ENCODE data around the gene TCERG1L. TPM values are rescaled to one million over a fixed set of nuclear protein-coding genes. Genes with fewer than 3 reads are reported as not detected.

TCERG1L gene
- total and polyA plus RNA-seq, 9 of the 15 experiments (the other 6 are each of a cell fraction or from before 2014, with no cell fraction given), result not detected

DNA sequence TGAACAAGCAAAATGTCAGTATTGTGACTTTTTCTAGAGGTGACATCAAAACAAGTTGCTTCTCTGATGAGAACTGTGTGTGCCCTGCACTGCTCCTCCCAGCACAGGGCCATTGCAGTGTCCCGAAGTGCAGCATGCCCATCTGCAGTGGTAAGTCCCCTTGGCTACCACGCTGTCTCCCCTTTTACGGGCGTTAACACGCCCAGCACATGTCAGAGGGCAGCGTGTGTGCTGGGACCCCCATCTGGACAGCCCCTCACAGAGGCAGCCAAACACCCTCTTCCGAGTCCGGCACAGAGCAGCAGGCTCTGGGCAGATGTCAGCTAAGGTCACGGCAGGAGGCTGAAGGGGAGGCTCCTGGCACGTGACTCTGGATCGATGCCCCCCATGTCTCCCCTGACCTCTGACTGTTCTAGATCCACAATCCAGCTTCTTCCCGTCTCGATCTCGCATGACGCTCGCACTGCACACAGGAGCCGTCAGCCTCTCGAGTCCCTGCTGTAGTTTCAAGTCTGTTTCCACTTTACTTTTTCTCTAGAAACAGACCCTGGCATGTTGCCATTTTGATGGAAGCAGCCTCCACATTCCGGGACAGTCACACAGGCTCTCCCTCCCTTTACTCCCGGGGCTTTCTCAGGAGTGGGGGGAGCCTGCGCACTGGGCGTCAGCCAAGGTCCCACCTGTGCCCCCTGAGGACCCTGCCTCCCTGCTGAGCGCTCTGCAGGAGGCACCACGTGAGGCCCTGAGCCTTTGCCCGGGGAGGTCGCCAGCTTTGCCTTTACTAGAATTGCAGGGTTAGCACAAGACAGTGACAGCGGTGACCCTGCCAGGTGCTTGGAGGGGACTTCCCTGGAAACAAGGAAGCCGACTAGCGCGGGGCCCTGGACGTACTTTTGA lies 133.8 kb downstream of the TCERG1L start:
- Histone ChIP-seq H4K20me1 (replicated peaks; ENCODE audit: control insufficient read depth, insufficient read depth, low read length) (no peaks in the 10 kb centered on the region), H3K27me3 (ENCODE audit: control insufficient read depth in 2 of 2, insufficient read depth in 2 of 2, low read length in 2 of 2) (peaks cover 0 to 7% of the 10 kb centered on the region in 2 experiments; a peak in 1 of 5 replicates), H3K4me2 (ENCODE audit: insufficient read depth, low read length) (no peak overlapping the region), H3K36me3 (ENCODE audit: control insufficient read depth, insufficient read depth, low read length) (no peaks in the 10 kb centered on the region), H3K9ac (ENCODE audit: insufficient read depth in 1 of 2, low read depth in 2 of 2, low read length in 2 of 2) (no peak overlapping the region), H3K9me3 (replicated peaks; ENCODE audit: control insufficient read depth, insufficient read depth, low read depth, low read length) (no peaks in the 10 kb centered on the region; the same call in 1 of the 2 replicates), H3K27ac (ENCODE audit: extremely low read depth, low read depth, low read length) (no peak overlapping the region), H3K4me3 (no peak overlapping the region), H3K4me1 (replicated peaks in 1 of 2; ENCODE audit: control insufficient read depth in 2 of 2, insufficient read depth in 2 of 2, low read length in 2 of 2) (no peaks in the 10 kb centered on the region), H3K9me1 (ENCODE audit: control insufficient read depth, insufficient read depth, low read length) (no peaks in the 10 kb centered on the region), H2AFZ (ENCODE audit: low read depth, low read length) (no peak overlapping the region), H3K79me2 (ENCODE audit: control insufficient read depth, insufficient read depth, low read length) (no peaks in the 10 kb centered on the region)
- BruUV-seq (replicated peaks), result no TSS peak
- DNase-seq (ENCODE audit: extremely low read depth in 1 of 4, low spot score in 3 of 4) (no peak), FAIRE-seq (no peak), ATAC-seq (no peak)
- intact Hi-C loops (cut with micrococcal nuclease), result no loop called here
- WGBS (ENCODE audit: insufficient coverage, low coverage, missing lambda C conversion rate), result 7% methylated on average over 28 of the region's 31 CpGs
- in situ Hi-C loops (cut with MboI), result no loop called here
- CTCF ChIA-PET (ENCODE audit: low intra/inter-chr PET ratio), result no interaction called here
- POLR2A ChIA-PET, result no interaction called here
- TF ChIP-seq, protein P1, sequence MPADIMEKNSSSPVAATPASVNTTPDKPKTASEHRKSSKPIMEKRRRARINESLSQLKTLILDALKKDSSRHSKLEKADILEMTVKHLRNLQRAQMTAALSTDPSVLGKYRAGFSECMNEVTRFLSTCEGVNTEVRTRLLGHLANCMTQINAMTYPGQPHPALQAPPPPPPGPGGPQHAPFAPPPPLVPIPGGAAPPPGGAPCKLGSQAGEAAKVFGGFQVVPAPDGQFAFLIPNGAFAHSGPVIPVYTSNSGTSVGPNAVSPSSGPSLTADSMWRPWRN (IDR thresholded peaks at IDR 0.05; ENCODE audit: low read depth), result no peak
- TF ChIP-seq NCOA4 (IDR thresholded peaks at IDR 0.05; ENCODE audit: partially characterized antibody) (no peak), GABPB1 (CRISPR knock-in tag; IDR thresholded peaks at IDR 0.05) (no peak), RBM15 (IDR thresholded peaks at IDR 0.05; ENCODE audit: insufficient read depth, low read length) (no peak), STAT5A (IDR thresholded peaks at IDR 0.05; ENCODE audit: borderline replicate concordance, low read length) (no peak), KLF6 (CRISPR knock-in tag; IDR thresholded peaks at IDR 0.05; ENCODE audit: borderline replicate concordance) (no peak), ZNF431 (CRISPR knock-in tag; IDR thresholded peaks at IDR 0.05) (no peak), ZNF384 (IDR thresholded peaks at IDR 0.05; ENCODE audit: low read depth, low read length) (no peak), ZNF239 (CRISPR knock-in tag; IDR thresholded peaks at IDR 0.05) (no peak), KHSRP (IDR thresholded peaks at IDR 0.05) (no peak), SRSF7 (optimal IDR thresholded peaks at IDR 0.05; ENCODE audit: low read depth, low read length) (no peak)
- TF ChIP-seq, protein P2, sequence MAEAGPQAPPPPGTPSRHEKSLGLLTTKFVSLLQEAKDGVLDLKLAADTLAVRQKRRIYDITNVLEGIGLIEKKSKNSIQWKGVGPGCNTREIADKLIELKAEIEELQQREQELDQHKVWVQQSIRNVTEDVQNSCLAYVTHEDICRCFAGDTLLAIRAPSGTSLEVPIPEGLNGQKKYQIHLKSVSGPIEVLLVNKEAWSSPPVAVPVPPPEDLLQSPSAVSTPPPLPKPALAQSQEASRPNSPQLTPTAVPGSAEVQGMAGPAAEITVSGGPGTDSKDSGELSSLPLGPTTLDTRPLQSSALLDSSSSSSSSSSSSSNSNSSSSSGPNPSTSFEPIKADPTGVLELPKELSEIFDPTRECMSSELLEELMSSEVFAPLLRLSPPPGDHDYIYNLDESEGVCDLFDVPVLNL (CRISPR knock-in tag; IDR thresholded peaks at IDR 0.05; ENCODE audit: low read depth), result no peak
- TF ChIP-seq, protein P3, sequence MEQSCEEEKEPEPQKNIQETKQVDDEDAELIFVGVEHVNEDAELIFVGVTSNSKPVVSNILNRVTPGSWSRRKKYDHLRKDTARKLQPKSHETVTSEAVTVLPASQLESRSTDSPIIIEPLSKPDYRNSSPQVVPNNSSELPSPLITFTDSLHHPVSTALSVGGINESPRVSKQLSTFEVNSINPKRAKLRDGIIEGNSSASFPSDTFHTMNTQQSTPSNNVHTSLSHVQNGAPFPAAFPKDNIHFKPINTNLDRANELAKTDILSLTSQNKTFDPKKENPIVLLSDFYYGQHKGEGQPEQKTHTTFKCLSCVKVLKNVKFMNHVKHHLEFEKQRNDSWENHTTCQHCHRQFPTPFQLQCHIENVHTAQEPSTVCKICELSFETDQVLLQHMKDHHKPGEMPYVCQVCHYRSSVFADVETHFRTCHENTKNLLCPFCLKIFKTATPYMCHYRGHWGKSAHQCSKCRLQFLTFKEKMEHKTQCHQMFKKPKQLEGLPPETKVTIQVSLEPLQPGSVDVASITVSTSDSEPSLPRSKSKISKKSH (CRISPR knock-in tag; IDR thresholded peaks at IDR 0.05), result no peak
- TF ChIP-seq, protein P4, sequence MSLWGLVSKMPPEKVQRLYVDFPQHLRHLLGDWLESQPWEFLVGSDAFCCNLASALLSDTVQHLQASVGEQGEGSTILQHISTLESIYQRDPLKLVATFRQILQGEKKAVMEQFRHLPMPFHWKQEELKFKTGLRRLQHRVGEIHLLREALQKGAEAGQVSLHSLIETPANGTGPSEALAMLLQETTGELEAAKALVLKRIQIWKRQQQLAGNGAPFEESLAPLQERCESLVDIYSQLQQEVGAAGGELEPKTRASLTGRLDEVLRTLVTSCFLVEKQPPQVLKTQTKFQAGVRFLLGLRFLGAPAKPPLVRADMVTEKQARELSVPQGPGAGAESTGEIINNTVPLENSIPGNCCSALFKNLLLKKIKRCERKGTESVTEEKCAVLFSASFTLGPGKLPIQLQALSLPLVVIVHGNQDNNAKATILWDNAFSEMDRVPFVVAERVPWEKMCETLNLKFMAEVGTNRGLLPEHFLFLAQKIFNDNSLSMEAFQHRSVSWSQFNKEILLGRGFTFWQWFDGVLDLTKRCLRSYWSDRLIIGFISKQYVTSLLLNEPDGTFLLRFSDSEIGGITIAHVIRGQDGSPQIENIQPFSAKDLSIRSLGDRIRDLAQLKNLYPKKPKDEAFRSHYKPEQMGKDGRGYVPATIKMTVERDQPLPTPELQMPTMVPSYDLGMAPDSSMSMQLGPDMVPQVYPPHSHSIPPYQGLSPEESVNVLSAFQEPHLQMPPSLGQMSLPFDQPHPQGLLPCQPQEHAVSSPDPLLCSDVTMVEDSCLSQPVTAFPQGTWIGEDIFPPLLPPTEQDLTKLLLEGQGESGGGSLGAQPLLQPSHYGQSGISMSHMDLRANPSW (CRISPR knock-in tag; IDR thresholded peaks at IDR 0.05), result no peak
- TF ChIP-seq, protein P5, sequence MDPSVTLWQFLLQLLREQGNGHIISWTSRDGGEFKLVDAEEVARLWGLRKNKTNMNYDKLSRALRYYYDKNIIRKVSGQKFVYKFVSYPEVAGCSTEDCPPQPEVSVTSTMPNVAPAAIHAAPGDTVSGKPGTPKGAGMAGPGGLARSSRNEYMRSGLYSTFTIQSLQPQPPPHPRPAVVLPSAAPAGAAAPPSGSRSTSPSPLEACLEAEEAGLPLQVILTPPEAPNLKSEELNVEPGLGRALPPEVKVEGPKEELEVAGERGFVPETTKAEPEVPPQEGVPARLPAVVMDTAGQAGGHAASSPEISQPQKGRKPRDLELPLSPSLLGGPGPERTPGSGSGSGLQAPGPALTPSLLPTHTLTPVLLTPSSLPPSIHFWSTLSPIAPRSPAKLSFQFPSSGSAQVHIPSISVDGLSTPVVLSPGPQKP (CRISPR knock-in tag; IDR thresholded peaks at IDR 0.05), result no peak
